ENCODE measurements around the gene DPH3.

DNA sequence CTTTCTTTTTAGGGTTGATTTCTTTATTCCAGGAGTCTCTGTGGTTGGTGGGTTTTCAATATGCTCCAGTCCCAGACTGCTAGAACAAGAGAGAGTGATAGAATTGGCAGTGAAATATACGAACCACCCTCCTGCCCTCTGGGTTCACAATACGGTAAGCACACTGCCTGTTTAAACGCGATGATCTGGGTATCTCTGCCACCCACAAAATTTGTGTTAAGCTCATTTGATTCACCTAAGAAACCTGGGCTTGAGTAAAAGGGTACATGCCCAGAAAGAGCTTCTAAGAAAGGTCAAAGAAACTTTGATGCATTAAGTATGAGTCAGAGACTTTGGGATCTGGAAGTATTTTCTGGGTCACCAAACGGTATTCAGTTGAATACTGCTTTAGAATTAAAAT, 30.1 kb upstream of the DPH3 start:
- TF ChIP-seq ZNF331 (CRISPR knock-in tag; IDR thresholded peaks at IDR 0.05; ENCODE audit: low read depth) (no peak), CREB1 (CRISPR knock-in tag; IDR thresholded peaks at IDR 0.05; ENCODE audit: low read depth) (no peak), POLR2AphosphoS5 (IDR thresholded peaks at IDR 0.05; ENCODE audit: low read depth) (no peak), EZH2 (IDR thresholded peaks at IDR 0.05; ENCODE audit: low read depth, unreplicated experiment) (no peak), EZH2phosphoT487 (IDR thresholded peaks at IDR 0.05; ENCODE audit: unreplicated experiment) (no peak), JUNB (IDR thresholded peaks at IDR 0.05; ENCODE audit: unreplicated experiment) (no peak), ZNF114 (CRISPR knock-in tag; IDR thresholded peaks at IDR 0.05) (no peak), STAT1 (IDR thresholded peaks at IDR 0.05; ENCODE audit: unreplicated experiment) (no peak), NANOG (IDR thresholded peaks at IDR 0.05; ENCODE audit: borderline replicate concordance) (no peak)
- TF ChIP-seq, protein P1, sequence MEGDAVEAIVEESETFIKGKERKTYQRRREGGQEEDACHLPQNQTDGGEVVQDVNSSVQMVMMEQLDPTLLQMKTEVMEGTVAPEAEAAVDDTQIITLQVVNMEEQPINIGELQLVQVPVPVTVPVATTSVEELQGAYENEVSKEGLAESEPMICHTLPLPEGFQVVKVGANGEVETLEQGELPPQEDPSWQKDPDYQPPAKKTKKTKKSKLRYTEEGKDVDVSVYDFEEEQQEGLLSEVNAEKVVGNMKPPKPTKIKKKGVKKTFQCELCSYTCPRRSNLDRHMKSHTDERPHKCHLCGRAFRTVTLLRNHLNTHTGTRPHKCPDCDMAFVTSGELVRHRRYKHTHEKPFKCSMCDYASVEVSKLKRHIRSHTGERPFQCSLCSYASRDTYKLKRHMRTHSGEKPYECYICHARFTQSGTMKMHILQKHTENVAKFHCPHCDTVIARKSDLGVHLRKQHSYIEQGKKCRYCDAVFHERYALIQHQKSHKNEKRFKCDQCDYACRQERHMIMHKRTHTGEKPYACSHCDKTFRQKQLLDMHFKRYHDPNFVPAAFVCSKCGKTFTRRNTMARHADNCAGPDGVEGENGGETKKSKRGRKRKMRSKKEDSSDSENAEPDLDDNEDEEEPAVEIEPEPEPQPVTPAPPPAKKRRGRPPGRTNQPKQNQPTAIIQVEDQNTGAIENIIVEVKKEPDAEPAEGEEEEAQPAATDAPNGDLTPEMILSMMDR (conservative IDR thresholded peaks at IDR 0.05; ENCODE audit: low read depth in 2 of 2), result no peak
- TF ChIP-seq, protein P2, sequence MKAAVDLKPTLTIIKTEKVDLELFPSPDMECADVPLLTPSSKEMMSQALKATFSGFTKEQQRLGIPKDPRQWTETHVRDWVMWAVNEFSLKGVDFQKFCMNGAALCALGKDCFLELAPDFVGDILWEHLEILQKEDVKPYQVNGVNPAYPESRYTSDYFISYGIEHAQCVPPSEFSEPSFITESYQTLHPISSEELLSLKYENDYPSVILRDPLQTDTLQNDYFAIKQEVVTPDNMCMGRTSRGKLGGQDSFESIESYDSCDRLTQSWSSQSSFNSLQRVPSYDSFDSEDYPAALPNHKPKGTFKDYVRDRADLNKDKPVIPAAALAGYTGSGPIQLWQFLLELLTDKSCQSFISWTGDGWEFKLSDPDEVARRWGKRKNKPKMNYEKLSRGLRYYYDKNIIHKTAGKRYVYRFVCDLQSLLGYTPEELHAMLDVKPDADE (IDR thresholded peaks at IDR 0.05), result no peak
- TF ChIP-seq, protein P3, sequence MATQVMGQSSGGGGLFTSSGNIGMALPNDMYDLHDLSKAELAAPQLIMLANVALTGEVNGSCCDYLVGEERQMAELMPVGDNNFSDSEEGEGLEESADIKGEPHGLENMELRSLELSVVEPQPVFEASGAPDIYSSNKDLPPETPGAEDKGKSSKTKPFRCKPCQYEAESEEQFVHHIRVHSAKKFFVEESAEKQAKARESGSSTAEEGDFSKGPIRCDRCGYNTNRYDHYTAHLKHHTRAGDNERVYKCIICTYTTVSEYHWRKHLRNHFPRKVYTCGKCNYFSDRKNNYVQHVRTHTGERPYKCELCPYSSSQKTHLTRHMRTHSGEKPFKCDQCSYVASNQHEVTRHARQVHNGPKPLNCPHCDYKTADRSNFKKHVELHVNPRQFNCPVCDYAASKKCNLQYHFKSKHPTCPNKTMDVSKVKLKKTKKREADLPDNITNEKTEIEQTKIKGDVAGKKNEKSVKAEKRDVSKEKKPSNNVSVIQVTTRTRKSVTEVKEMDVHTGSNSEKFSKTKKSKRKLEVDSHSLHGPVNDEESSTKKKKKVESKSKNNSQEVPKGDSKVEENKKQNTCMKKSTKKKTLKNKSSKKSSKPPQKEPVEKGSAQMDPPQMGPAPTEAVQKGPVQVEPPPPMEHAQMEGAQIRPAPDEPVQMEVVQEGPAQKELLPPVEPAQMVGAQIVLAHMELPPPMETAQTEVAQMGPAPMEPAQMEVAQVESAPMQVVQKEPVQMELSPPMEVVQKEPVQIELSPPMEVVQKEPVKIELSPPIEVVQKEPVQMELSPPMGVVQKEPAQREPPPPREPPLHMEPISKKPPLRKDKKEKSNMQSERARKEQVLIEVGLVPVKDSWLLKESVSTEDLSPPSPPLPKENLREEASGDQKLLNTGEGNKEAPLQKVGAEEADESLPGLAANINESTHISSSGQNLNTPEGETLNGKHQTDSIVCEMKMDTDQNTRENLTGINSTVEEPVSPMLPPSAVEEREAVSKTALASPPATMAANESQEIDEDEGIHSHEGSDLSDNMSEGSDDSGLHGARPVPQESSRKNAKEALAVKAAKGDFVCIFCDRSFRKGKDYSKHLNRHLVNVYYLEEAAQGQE (IDR thresholded peaks at IDR 0.05; ENCODE audit: unreplicated experiment), result no peak
